Measurements from ENCODE around the gene RALGDS.

Gene RALGDS

DNA sequence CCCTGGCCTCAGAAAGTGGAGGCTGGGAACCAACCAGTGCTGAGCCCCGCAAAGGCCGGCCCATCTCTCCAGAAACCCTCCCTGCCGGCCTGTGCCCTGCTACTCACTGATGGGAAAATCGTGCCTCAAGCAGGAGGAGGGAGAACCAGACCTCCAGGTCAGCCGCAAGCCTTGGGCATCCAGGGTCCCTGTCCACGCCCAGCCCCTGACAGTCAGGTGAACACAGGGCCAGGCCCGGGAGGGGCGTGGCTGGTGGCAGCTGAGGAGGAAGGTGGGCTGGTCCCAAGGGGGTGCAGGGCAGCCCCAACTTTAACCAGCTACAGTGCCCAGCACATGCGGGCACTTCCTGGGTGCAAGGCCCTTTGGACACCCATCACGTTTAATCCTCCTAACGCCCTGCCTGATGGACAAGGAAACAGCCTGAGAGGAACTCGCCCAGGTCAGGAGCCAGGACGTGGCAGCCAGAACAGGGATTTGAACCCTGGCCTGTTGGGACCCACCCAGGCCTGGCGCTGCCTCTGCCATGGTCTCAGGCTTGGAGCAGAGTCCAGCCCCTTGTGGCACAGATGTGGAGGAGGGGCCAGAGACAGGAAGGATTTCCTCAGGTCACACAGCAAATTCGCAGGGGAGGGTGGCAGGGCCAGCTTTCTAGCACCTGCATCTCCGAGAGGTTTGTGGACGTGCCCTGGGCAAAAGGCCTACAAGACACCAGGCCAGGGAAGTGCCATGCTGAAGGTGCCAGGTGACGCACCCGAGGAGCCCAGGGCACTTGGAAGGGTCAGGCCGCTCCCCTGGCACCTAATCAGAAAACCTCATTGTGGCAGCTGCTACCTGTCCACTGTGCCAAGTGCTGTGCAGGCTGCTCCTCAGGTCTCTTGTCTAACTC is 4.5 kb downstream of the RALGDS start:
- peaks cover 38% of the 10 kb centered on the region for H3K4me1 ChIP-seq (ENCODE audit: control insufficient read depth, insufficient read depth, low read length, unreplicated experiment)
- no peak overlapping the region for H2AFZ ChIP-seq (ENCODE audit: low read length, unreplicated experiment)
- no peaks in the 10 kb centered on the region for H3K36me3 ChIP-seq (ENCODE audit: insufficient read depth, low read length)
- no peak overlapping the region for H3K27ac ChIP-seq (ENCODE audit: low read depth, low read length)
- H3K4me3 ChIP-seq (ENCODE audit: low read depth, low read length) = no peak overlapping the region
- peaks cover 5% of the 10 kb centered on the region for H3K79me2 ChIP-seq (ENCODE audit: control insufficient read depth, insufficient read depth, low read length, unreplicated experiment)
- no peaks in the 10 kb centered on the region for H3K27me3 ChIP-seq (ENCODE audit: insufficient read depth, low read length)

DNA sequence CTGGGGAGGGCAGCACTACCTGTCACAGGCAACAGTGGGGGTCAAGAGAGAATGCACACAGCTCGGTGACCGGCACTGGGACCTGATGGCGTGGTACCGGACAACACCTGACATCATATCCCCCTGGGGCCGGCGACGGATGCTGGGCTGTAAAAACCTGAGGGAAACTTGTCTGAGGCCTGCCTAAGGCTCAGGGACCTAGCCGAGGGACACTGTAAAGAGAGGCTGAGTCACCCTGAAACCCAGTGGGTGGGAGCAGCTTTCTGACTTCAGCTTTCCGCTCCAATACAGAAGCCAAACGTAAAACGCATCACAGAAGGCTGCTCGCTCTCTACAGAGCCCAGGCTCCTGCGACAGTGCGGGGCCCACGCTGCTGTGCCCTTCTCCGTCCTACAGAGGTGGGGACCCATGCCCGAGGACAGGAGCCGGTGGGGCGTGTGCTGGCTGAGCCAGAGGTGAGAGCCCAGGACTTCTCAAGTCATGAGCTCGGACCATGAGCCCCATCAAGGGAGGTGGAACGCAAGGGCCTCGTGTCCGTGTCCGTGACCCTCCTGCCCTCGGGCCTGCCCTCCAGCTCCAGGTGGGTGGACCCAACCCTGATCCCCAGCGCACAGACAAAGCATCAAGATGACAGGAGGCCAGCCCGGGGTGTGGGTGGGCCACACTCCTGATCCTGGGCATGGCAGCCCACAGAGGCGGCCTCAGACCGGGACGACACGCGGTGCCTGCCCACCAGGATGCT is 5.3 kb downstream of the RALGDS start:
- H3K36me3 ChIP-seq (ENCODE audit: insufficient read depth, low read length) = no peaks in the 10 kb centered on the region
- peaks cover 38% of the 10 kb centered on the region for H3K4me1 ChIP-seq (ENCODE audit: control insufficient read depth, insufficient read depth, low read length, unreplicated experiment)
- peaks cover 5% of the 10 kb centered on the region for H3K79me2 ChIP-seq (ENCODE audit: control insufficient read depth, insufficient read depth, low read length, unreplicated experiment)
- peak overlapping the region; percentile 30; the same call in 1 of the 2 replicates for H3K27ac ChIP-seq (ENCODE audit: low read depth, low read length)
- H3K4me3 ChIP-seq (ENCODE audit: low read depth, low read length) = no peak overlapping the region
- H3K27me3 ChIP-seq (ENCODE audit: insufficient read depth, low read length) = no peaks in the 10 kb centered on the region
- no peak overlapping the region for H2AFZ ChIP-seq (ENCODE audit: low read length, unreplicated experiment)

DNA sequence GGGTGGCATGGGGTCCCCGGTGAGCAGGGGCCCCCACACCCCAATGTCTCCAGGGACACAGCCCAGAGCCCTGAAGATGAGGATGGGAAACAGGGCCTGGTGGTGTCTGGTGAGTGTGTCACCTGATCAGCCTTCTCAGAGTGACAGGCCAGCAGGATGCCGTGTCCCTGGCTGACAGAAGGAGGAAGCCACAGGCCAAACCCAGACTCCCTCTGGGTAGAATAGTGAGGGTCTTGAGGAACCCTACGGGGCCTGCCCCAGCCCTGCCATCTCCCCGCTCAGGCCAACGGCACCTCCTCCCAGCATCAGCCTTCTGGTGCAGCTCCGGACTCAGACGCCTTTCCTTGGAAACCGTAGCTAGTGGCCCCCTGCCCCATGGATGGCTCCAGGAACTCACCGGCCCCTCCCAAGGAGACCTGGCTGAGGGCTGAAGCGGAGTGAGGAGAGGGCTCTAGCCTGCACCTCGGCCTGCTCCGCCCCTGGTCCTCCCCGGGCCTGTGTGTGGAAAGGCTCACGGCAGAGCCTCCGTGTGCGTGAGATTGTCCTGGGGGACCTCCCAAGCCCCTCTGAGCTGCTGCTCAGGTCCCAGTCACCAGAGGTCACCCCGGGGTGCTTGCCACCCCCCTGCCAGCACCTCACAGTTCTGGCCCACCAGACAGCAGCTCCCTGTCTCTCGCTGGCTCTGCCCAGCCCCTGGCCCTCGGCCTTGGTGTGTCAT is 6.0 kb downstream of the RALGDS start:
- H3K4me3 ChIP-seq (ENCODE audit: low read depth, low read length) = no peak overlapping the region
- H3K27ac ChIP-seq (ENCODE audit: low read depth, low read length) = peak overlapping the region; percentile 30; the same call in 1 of the 2 replicates
- H3K27me3 ChIP-seq (ENCODE audit: insufficient read depth, low read length) = no peaks in the 10 kb centered on the region
- H3K36me3 ChIP-seq (ENCODE audit: insufficient read depth, low read length) = no peaks in the 10 kb centered on the region
- H3K4me1 ChIP-seq (ENCODE audit: control insufficient read depth, insufficient read depth, low read length, unreplicated experiment) = peaks cover 38% of the 10 kb centered on the region
- no peak overlapping the region for H2AFZ ChIP-seq (ENCODE audit: low read length, unreplicated experiment)
- H3K79me2 ChIP-seq (ENCODE audit: control insufficient read depth, insufficient read depth, low read length, unreplicated experiment) = peaks cover 5% of the 10 kb centered on the region

GRCh38 chr9:133113949-133114885 is 6.8 kb downstream of the RALGDS start:
- H3K27ac ChIP-seq (ENCODE audit: low read depth, low read length) = no peak overlapping the region
- H3K4me1 ChIP-seq (ENCODE audit: control insufficient read depth, insufficient read depth, low read length, unreplicated experiment) = peaks cover 33% of the 10 kb centered on the region
- no peak overlapping the region for H2AFZ ChIP-seq (ENCODE audit: low read length, unreplicated experiment)
- no peaks in the 10 kb centered on the region for H3K36me3 ChIP-seq (ENCODE audit: insufficient read depth, low read length)
- no peak overlapping the region for H3K4me3 ChIP-seq (ENCODE audit: low read depth, low read length)
- no peaks in the 10 kb centered on the region for H3K27me3 ChIP-seq (ENCODE audit: insufficient read depth, low read length)
- peaks cover 5% of the 10 kb centered on the region for H3K79me2 ChIP-seq (ENCODE audit: control insufficient read depth, insufficient read depth, low read length, unreplicated experiment)

DNA sequence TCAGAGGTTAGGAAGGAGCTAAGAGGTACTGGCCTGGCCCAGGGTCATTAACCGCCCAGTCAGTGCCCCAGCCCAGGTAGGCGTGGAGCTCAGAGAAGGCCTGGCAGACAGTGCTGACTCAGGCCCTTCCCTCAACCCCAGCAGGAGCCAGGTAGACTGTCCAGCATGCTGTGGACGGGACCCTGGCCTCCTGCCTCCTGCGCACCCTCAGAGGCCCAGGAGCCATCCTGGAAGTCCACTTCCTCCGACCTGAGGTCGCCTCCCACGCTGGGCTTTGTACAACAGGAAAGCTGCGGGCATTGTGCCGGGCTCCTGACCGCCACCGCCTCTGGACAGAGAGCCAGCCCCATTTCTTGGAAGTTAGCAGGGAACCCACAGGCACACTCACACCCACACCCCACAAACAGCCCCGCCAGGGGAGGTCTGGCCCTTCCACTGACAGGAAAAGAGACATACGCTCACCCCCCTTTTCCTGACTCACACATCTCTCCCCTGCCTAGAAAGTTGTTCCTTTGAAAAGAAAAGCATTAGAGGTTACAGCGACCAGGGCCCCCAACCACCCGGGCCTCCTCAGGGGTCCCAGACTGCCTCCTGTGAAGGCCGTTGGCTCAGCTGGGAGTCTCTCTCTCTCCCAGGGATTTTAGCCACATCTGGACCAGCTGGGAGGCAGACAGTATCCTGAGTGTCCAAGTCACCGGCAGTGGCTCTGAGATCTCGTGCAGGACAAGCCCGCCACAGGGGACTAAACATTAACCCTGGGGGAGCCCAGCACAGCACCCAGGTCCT is 7.7 kb downstream of the RALGDS start:
- Histone ChIP-seq H3K4me3 (ENCODE audit: low read depth, low read length) (no peak overlapping the region), H3K27ac (ENCODE audit: low read depth, low read length) (no peak overlapping the region), H3K79me2 (ENCODE audit: control insufficient read depth, insufficient read depth, low read length, unreplicated experiment) (peaks cover 5% of the 10 kb centered on the region), H3K27me3 (ENCODE audit: insufficient read depth, low read length) (no peaks in the 10 kb centered on the region), H2AFZ (ENCODE audit: low read length, unreplicated experiment) (no peak overlapping the region), H3K4me1 (ENCODE audit: control insufficient read depth, insufficient read depth, low read length, unreplicated experiment) (peaks cover 33% of the 10 kb centered on the region), H3K36me3 (ENCODE audit: insufficient read depth, low read length) (no peaks in the 10 kb centered on the region; the same call in 1 of the 2 replicates)

GRCh38 chr9:133112663-133113026 is 8.4 kb downstream of the RALGDS start:
- Histone ChIP-seq H3K27ac (ENCODE audit: low read depth, low read length) (no peak overlapping the region), H3K4me3 (ENCODE audit: low read depth, low read length) (no peak overlapping the region), H3K79me2 (ENCODE audit: control insufficient read depth, insufficient read depth, low read length, unreplicated experiment) (peaks cover 5% of the 10 kb centered on the region), H3K27me3 (ENCODE audit: insufficient read depth, low read length) (no peaks in the 10 kb centered on the region), H2AFZ (ENCODE audit: low read length, unreplicated experiment) (no peak overlapping the region), H3K36me3 (ENCODE audit: insufficient read depth, low read length) (no peaks in the 10 kb centered on the region; the same call in 1 of the 2 replicates), H3K4me1 (ENCODE audit: control insufficient read depth, insufficient read depth, low read length, unreplicated experiment) (peaks cover 33% of the 10 kb centered on the region)

- H3K27me3 ChIP-seq (ENCODE audit: insufficient read depth, low read length) = no peaks in the 10 kb centered on the region
- no peak overlapping the region for H2AFZ ChIP-seq (ENCODE audit: low read length, unreplicated experiment)
- peaks cover 33% of the 10 kb centered on the region for H3K4me1 ChIP-seq (ENCODE audit: control insufficient read depth, insufficient read depth, low read length, unreplicated experiment)
- H3K79me2 ChIP-seq (ENCODE audit: control insufficient read depth, insufficient read depth, low read length, unreplicated experiment) = peaks cover 5% of the 10 kb centered on the region
- no peak overlapping the region for H3K27ac ChIP-seq (ENCODE audit: low read depth, low read length)
- no peak overlapping the region for H3K4me3 ChIP-seq (ENCODE audit: low read depth, low read length)
- no peaks in the 10 kb centered on the region; the same call in 1 of the 2 replicates for H3K36me3 ChIP-seq (ENCODE audit: insufficient read depth, low read length)
These were observed 9.0 kb downstream of the RALGDS start for GRCh38 chr9:133111808-133112662.

- H3K36me3 ChIP-seq (ENCODE audit: insufficient read depth, low read length) = no peaks in the 10 kb centered on the region; the same call in 1 of the 2 replicates
These were observed 10.9 kb downstream of the RALGDS start for GRCh38 chr9:133109931-133110650.

More at GRCh38 chr9:133109931-133110650, 10.9 kb downstream of the RALGDS start:
- H3K79me2 ChIP-seq (ENCODE audit: control insufficient read depth, insufficient read depth, low read length, unreplicated experiment) = peaks cover under 1% of the 10 kb centered on the region
- H2AFZ ChIP-seq (ENCODE audit: low read length, unreplicated experiment) = no peak overlapping the region
- H3K4me3 ChIP-seq (ENCODE audit: low read depth, low read length) = no peak overlapping the region
- H3K4me1 ChIP-seq (ENCODE audit: control insufficient read depth, insufficient read depth, low read length, unreplicated experiment) = peaks cover 24% of the 10 kb centered on the region
- H3K27me3 ChIP-seq (ENCODE audit: insufficient read depth, low read length) = no peaks in the 10 kb centered on the region
- no peak overlapping the region for H3K27ac ChIP-seq (ENCODE audit: low read depth, low read length)

Measured in ACC112 (cell line).